Astrocyte (in vitro differentiated cells and primary cell): ENCODE data around the gene TCP11. TPM values are rescaled to one million over a fixed set of nuclear protein-coding genes. Genes with fewer than 3 reads are reported as not detected.
"Not testable (repeated sequence)": the region's sequence is repeated elsewhere in the genome, so short reads cannot be mapped to it uniquely, and the experiment has no call there.

Source experiments
- DNase-seq: peaks from one replicate; pipeline ENCODE4 v3.0.0-alpha.2; 2010; ENCODE audit warnings: low read depth
- FAIRE-seq: peaks from 2 replicates; lab custom pipeline; 2011; peaks lifted over from hg19 to GRCh38; lab: Jason Lieb, UNC
- H2AFZ ChIP-seq: 2 replicates; pipeline ENCODE4 v1.6.0; 2012; ENCODE audit warnings: low read depth, low read length, inconsistent platforms
- H3K27ac ChIP-seq: 2 replicates; pipeline ENCODE4 v1.5.1; 2011; ENCODE audit warnings: low read depth, low read length, inconsistent platforms
- H3K27me3 ChIP-seq: 2 replicates; pipeline ENCODE4 v1.6.0; 2011; ENCODE audit warnings: low read length, inconsistent platforms; ENCODE audit not compliant: insufficient read depth
- H3K36me3 ChIP-seq: 2 replicates; pipeline ENCODE4 v1.5.1; 2011; ENCODE audit warnings: low read length, inconsistent platforms; ENCODE audit not compliant: insufficient read depth
- H3K4me1 ChIP-seq: 2 replicates; pipeline ENCODE4 v1.5.1; 2011; ENCODE audit warnings: low read length, inconsistent platforms; ENCODE audit not compliant: insufficient read depth
- H3K4me2 ChIP-seq: 2 replicates; pipeline ENCODE4 v1.6.0; 2012; ENCODE audit warnings: low read length, inconsistent platforms
- H3K4me3 ChIP-seq: 2 replicates; pipeline ENCODE4 v1.5.1; 2011; ENCODE audit warnings: low read depth, mild to moderate bottlenecking, low read length, inconsistent platforms; ENCODE audit not compliant: insufficient read depth
- H3K79me2 ChIP-seq: 2 replicates; pipeline ENCODE4 v1.6.0; 2012; ENCODE audit warnings: mild to moderate bottlenecking, low read length, inconsistent platforms; ENCODE audit not compliant: insufficient read depth
- H3K9ac ChIP-seq: 2 replicates; pipeline ENCODE4 v1.6.0; 2012; ENCODE audit warnings: mild to moderate bottlenecking, low read length, inconsistent platforms
- H3K9me3 ChIP-seq: 2 replicates; pipeline ENCODE4 v1.5.1; 2012; ENCODE audit warnings: low read depth, mild to moderate bottlenecking, low read length, inconsistent platforms; ENCODE audit not compliant: insufficient read depth
- H4K20me1 ChIP-seq: 2 replicates; pipeline ENCODE4 v1.6.0; 2012; ENCODE audit warnings: low read length, inconsistent platforms; ENCODE audit not compliant: insufficient read depth
- H3K27ac Mint-ChIP-seq: one replicate; pipeline ENCODE4 v1.8.0; 2021; ENCODE audit warnings: mild to moderate bottlenecking, mixed read lengths; ENCODE audit not compliant: unreplicated experiment
- H3K27me3 Mint-ChIP-seq: one replicate; pipeline ENCODE4 v1.8.0; 2021; ENCODE audit warnings: low read depth, mixed read lengths; ENCODE audit not compliant: unreplicated experiment
- H3K36me3 Mint-ChIP-seq: one replicate; pipeline ENCODE4 v1.8.0; 2021; ENCODE audit warnings: low read depth, mixed read lengths; ENCODE audit not compliant: unreplicated experiment
- H3K4me1 Mint-ChIP-seq: one replicate; pipeline ENCODE4 v1.8.0; 2021; ENCODE audit warnings: low read depth, mixed read lengths; ENCODE audit not compliant: unreplicated experiment
- H3K4me3 Mint-ChIP-seq: one replicate; pipeline ENCODE4 v1.8.0; 2021; ENCODE audit warnings: mild to moderate bottlenecking, moderate library complexity, mixed read lengths; ENCODE audit not compliant: unreplicated experiment
- H3K9me3 Mint-ChIP-seq: one replicate; pipeline ENCODE4 v1.8.0; 2021; ENCODE audit warnings: mild to moderate bottlenecking, mixed read lengths; ENCODE audit not compliant: unreplicated experiment
- CTCF ChIP-seq: IDR thresholded peaks from 2 replicates; pipeline ENCODE4 v1.5.1; 2011; ENCODE audit warnings: low read depth, mild to moderate bottlenecking, inconsistent platforms, low read length, moderate library complexity; ENCODE audit not compliant: insufficient read depth
- EZH2 ChIP-seq: IDR thresholded peaks from 2 replicates; pipeline ENCODE4 v1.6.1; 2012; ENCODE audit warnings: mild to moderate bottlenecking, low read length, inconsistent platforms; ENCODE audit not compliant: insufficient read depth
- total RNA-seq: library from RNA; stranded (reverse); gene quantifications from 2 replicates; pipeline ENCODE4 v1.2.1, GENCODE V29; 2021

TCP11 gene
- total RNA-seq, 1 donor from 2014 or later: not detected

GRCh38 chr6:35124356-35124755 is 16.8 kb downstream of the TCP11 start:
- H3K27ac ChIP-seq: no peak overlapping the region
- no peaks in the 10 kb centered on the region for H3K4me1 ChIP-seq
- H3K36me3 ChIP-seq: no peaks in the 10 kb centered on the region
- peaks cover 4% of the 10 kb centered on the region for H3K9me3 ChIP-seq
- no peak overlapping the region for H3K4me2 ChIP-seq
- peaks cover 2% of the 10 kb centered on the region for H3K27me3 ChIP-seq
- no peaks in the 10 kb centered on the region for H3K36me3 Mint-ChIP-seq
- H3K4me3 Mint-ChIP-seq: no peak overlapping the region
- H2AFZ ChIP-seq: no peak overlapping the region
- no peaks in the 10 kb centered on the region for H3K79me2 ChIP-seq
- H3K9ac ChIP-seq: no peak overlapping the region
- no peaks in the 10 kb centered on the region for H3K4me1 Mint-ChIP-seq
- TF ChIP-seq EZH2: no peak
- TF ChIP-seq CTCF: no peak
- no peaks in the 10 kb centered on the region for H4K20me1 ChIP-seq
- no peak for FAIRE-seq
- H3K27ac Mint-ChIP-seq: no peak overlapping the region
- H3K4me3 ChIP-seq: no peak overlapping the region
- H3K27me3 Mint-ChIP-seq: no peaks in the 10 kb centered on the region
- no peaks in the 10 kb centered on the region for H3K9me3 Mint-ChIP-seq
- DNase-seq: no peak

- TF ChIP-seq CTCF: no peak
- no peak for TF ChIP-seq EZH2
- Histone ChIP-seq H3K4me3 (no peak overlapping the region), H2AFZ (no peak overlapping the region), H3K4me2 (no peak overlapping the region), H4K20me1 (no peaks in the 10 kb centered on the region), H3K9me3 (peaks cover 4% of the 10 kb centered on the region), H3K27ac (no peak overlapping the region), H3K9ac (no peak overlapping the region), H3K79me2 (no peaks in the 10 kb centered on the region), H3K4me1 (no peaks in the 10 kb centered on the region), H3K27me3 (peaks cover 2% of the 10 kb centered on the region), H3K36me3 (no peaks in the 10 kb centered on the region)
- no peak for DNase-seq
- H3K4me3 Mint-ChIP-seq: no peak overlapping the region
- no peaks in the 10 kb centered on the region for H3K36me3 Mint-ChIP-seq
- H3K27ac Mint-ChIP-seq: no peak overlapping the region
- H3K27me3 Mint-ChIP-seq: no peaks in the 10 kb centered on the region
- no peaks in the 10 kb centered on the region for H3K9me3 Mint-ChIP-seq
- FAIRE-seq: no peak
- no peaks in the 10 kb centered on the region for H3K4me1 Mint-ChIP-seq
Measured at GRCh38 chr6:35120746-35121145, 20.4 kb downstream of the TCP11 start.

GRCh38 chr6:35108309-35108885 is 32.7 kb downstream of the TCP11 start:
- Mint-ChIP-seq H3K9me3 (peaks cover 4% of the 10 kb centered on the region), H3K27me3 (peaks cover 2% of the 10 kb centered on the region), H3K4me3 (no peak overlapping the region), H3K36me3 (peaks cover 1% of the 10 kb centered on the region), H3K27ac (no peak overlapping the region), H3K4me1 (no peaks in the 10 kb centered on the region)
- Histone ChIP-seq H2AFZ (no peak overlapping the region), H3K27me3 (no peaks in the 10 kb centered on the region), H4K20me1 (no peaks in the 10 kb centered on the region), H3K4me2 (no peak overlapping the region), H3K79me2 (no peaks in the 10 kb centered on the region), H3K36me3 (no peaks in the 10 kb centered on the region), H3K4me3 (no peak overlapping the region), H3K9ac (no peak overlapping the region), H3K27ac (no peak overlapping the region), H3K9me3 (no peaks in the 10 kb centered on the region), H3K4me1 (no peaks in the 10 kb centered on the region)
- DNase-seq (no peak), FAIRE-seq (no peak)
- TF ChIP-seq EZH2: no peak
- no peak for TF ChIP-seq CTCF

- H3K79me2 ChIP-seq, H3K27ac Mint-ChIP-seq, H3K36me3 Mint-ChIP-seq, H2AFZ ChIP-seq, H3K4me1 ChIP-seq, DNase-seq, H3K27me3 ChIP-seq, H3K27me3 Mint-ChIP-seq, H3K4me2 ChIP-seq, H3K4me3 ChIP-seq, FAIRE-seq, H3K4me3 Mint-ChIP-seq, H3K36me3 ChIP-seq, H3K9me3 ChIP-seq, H3K9me3 Mint-ChIP-seq, H4K20me1 ChIP-seq, H3K4me1 Mint-ChIP-seq, H3K9ac ChIP-seq, H3K27ac ChIP-seq: not testable (repeated sequence)
Measured at GRCh38 chr6:35107761-35108160, 33.4 kb downstream of the TCP11 start.
